Testis (tissue), 3 donors: ENCODE measurements around the gene ZDHHC19. TPM values are rescaled to one million over a fixed set of nuclear protein-coding genes. Genes with fewer than 3 reads are reported as not detected.
A peak's percentile ranks its signal among the peaks of the same experiment; 100 is the strongest.
"Not testable (repeated sequence)": the region's sequence is repeated elsewhere in the genome, so short reads cannot be mapped to it uniquely, and the experiment has no call there.

Source experiments
- DNase-seq: peaks from one replicate; pipeline ENCODE4 v3.0.0-alpha.2; 2019
- H3K27ac ChIP-seq, 2 donors: fragments of 200-600 bp; sonication (generic); one replicate each; pipeline ENCODE4 v1.5.1; 2019
- H3K27me3 ChIP-seq: fragments of 200-600 bp; sonication (generic); one replicate; pipeline ENCODE4 v1.5.1; 2019
- H3K36me3 ChIP-seq: fragments of 200-600 bp; sonication (generic); one replicate; pipeline ENCODE4 v1.5.1; 2017; ENCODE audit warnings: low read depth; ENCODE audit errors: missing control alignments
- H3K4me1 ChIP-seq: fragments of 200-600 bp; sonication (generic); one replicate; pipeline ENCODE4 v1.5.1; 2019
- H3K4me3 ChIP-seq, 2 donors: fragments of 200-600 bp; sonication (generic); one replicate each; pipeline ENCODE4 v1.5.1; 2017 to 2019
- H3K9me3 ChIP-seq: fragments of 200-600 bp; sonication (generic); one replicate; pipeline ENCODE4 v1.5.1; 2017
- CTCF ChIP-seq, 3 experiments: fragments of 450-650 bp in 2 of 3; fragments of 200-600 bp in 1 of 3; sonication (generic) in 1 of 3; IDR thresholded peaks; one replicate each; pipeline ENCODE4 v1.5.1; 2016 to 2019; ENCODE audit warnings: antibody characterized with exemption in 3 of 3, mild to moderate bottlenecking in 2 of 3, moderate library complexity in 1 of 3
- POLR2A ChIP-seq: fragments of 450-650 bp; IDR thresholded peaks from one replicate; pipeline ENCODE4 v1.6.1; 2017; ENCODE audit warnings: antibody characterized with exemption, mild to moderate bottlenecking, moderate library complexity
- WGBS, 2 donors: methylation state at CpG; one replicate each; pipeline ENCODE4 v1.1.5; 2018; 5-methylcytosine and 5-hydroxymethylcytosine counted together
- intact Hi-C: fragments of 100-400 bp; cut with DNase I; formaldehyde crosslinking; loops from one replicate; pipeline ENCODE4 v1.15.1; 2023; ENCODE audit warnings: low total_unique reads
- polyA plus RNA-seq: library from polyadenylated mRNA; stranded (reverse); fragments of 350-450 nt; fragmentation: Illumina TruSeq; extraction: RNeasy Lipid Tissue Mini Kit (QIAGEN cat#74804); gene quantifications from one replicate; pipeline ENCODE4 v1.2.3, GENCODE V29; 2014; ENCODE audit warnings: low read depth, low replicate concordance; ENCODE audit not compliant: insufficient read depth
- total RNA-seq, 2 donors: library from RNA; depleted of rRNA; stranded (reverse); fragments of >200 nt; gene quantifications; one replicate each; pipeline ENCODE4 v1.2.3, GENCODE V29; 2016

ZDHHC19 gene
- total and polyA plus RNA-seq, 3 donors from 2014 or later = 12.7 to 112 (median 55.0) TPM

- H3K4me3 ChIP-seq = no peak overlapping the region
- no peaks in the 10 kb centered on the region for H3K9me3 ChIP-seq
- no peaks in the 10 kb centered on the region for H3K36me3 ChIP-seq
- intact Hi-C loops = loop anchor here (10.0 kb wide), 1 partner anchor 263 kb away; the partner anchor contains the start of gene SMCO1
- TF ChIP-seq POLR2A (no peak), CTCF (IDR thresholded peaks at IDR 0.05) (no peak)
- no peaks in the 10 kb centered on the region for H3K4me1 ChIP-seq
- no peak overlapping the region for H3K27ac ChIP-seq
- DNase-seq = no peak
- no peaks in the 10 kb centered on the region for H3K27me3 ChIP-seq
- 95 to 97% methylated on average over 16 of the region's 16 CpGs for WGBS, 2 donors
Measured at GRCh38 chr3:196251918-196252317, 40.7 kb upstream of the ZDHHC19 start.

GRCh38 chr3:196246612-196247308 is 35.6 kb upstream of the ZDHHC19 start:
- TF ChIP-seq POLR2A (no peak), CTCF (IDR thresholded peaks at IDR 0.05) (no peak)
- WGBS, 2 donors = 88 to 91% methylated on average over 13 of the region's 13 CpGs
- DNase-seq = no peak
- Histone ChIP-seq H3K4me1 (no peaks in the 10 kb centered on the region), H3K9me3 (no peaks in the 10 kb centered on the region), H3K36me3 (no peaks in the 10 kb centered on the region), H3K4me3 (no peak overlapping the region), H3K27ac (no peak overlapping the region), H3K27me3 (no peaks in the 10 kb centered on the region)
- intact Hi-C loops = no loop called here

- H3K27ac ChIP-seq, H3K9me3 ChIP-seq, H3K27me3 ChIP-seq, H3K36me3 ChIP-seq, H3K4me3 ChIP-seq, DNase-seq, intact Hi-C loops: not testable (repeated sequence)
- WGBS, 2 donors = 77 to 91% methylated on average over 22 to 34 of the region's 34 CpGs
- peaks cover 12% of the 10 kb centered on the region for H3K4me1 ChIP-seq
Measured at GRCh38 chr3:196244166-196244565, 33.0 kb upstream of the ZDHHC19 start.

GRCh38 chr3:196241704-196242103 is 30.5 kb upstream of the ZDHHC19 start:
- H3K4me3 ChIP-seq = no peak overlapping the region
- H3K36me3 ChIP-seq = no peaks in the 10 kb centered on the region
- TF ChIP-seq POLR2A = no peak
- no peak for TF ChIP-seq CTCF (IDR thresholded peaks at IDR 0.05)
- peaks cover 31% of the 10 kb centered on the region for H3K4me1 ChIP-seq
- H3K27ac ChIP-seq = no peak overlapping the region
- intact Hi-C loops = no loop called here
- 83 to 84% methylated on average over 8 of the region's 8 CpGs for WGBS, 2 donors
- DNase-seq = no peak
- H3K9me3 ChIP-seq = no peaks in the 10 kb centered on the region
- no peaks in the 10 kb centered on the region for H3K27me3 ChIP-seq

- 53 to 58% methylated on average over 4 of the region's 4 CpGs for WGBS, 2 donors
Measured at GRCh38 chr3:196240424-196240823, 29.2 kb upstream of the ZDHHC19 start.

More at GRCh38 chr3:196240424-196240823, 29.2 kb upstream of the ZDHHC19 start:
- Histone ChIP-seq H3K4me3 (no peak overlapping the region), H3K27me3 (no peaks in the 10 kb centered on the region), H3K9me3 (no peaks in the 10 kb centered on the region), H3K4me1 (peaks cover 43% of the 10 kb centered on the region), H3K36me3 (no peaks in the 10 kb centered on the region), H3K27ac (peak overlapping the region; percentile 53 to 59)
- intact Hi-C loops = no loop called here
- DNase-seq = no peak
- no peak for TF ChIP-seq POLR2A
- no peak for TF ChIP-seq CTCF (IDR thresholded peaks at IDR 0.05)
